Pancreas (tissue), 10 donors: Measurements from ENCODE around the gene KCNG2. TPM values are rescaled to one million over a fixed set of nuclear protein-coding genes. Genes with fewer than 3 reads are reported as not detected.

ENCODE experiments used
- ATAC-seq, 4 donors: fragments of 200-7000 bp; cut with Tn5 transposase; one replicate each; pipeline versions ENCODE4 v1.8.0 to v1.9.1; 2020; ENCODE audit warnings: mild to moderate bottlenecking in 4 of 4, moderate library complexity in 4 of 4
- DNase-seq, 6 donors: peaks; one replicate each; pipeline ENCODE4 v3.0.0-alpha.2; 2020
- FAIRE-seq: peaks from 2 replicates; lab custom pipeline; 2012; peaks lifted over from hg19 to GRCh38; lab: Jason Lieb, UNC
- H3K27ac ChIP-seq, 4 donors: fragments of 200-600 bp; sonication (generic); 1 replicate in 3 of 4; 2 replicates in 1 of 4; pipeline versions ENCODE4 v1.5.0 to v1.8.0; 2020
- H3K27me3 ChIP-seq, 4 donors: fragments of 200-600 bp; one replicate each; pipeline ENCODE4 v1.8.0; 2021
- H3K36me3 ChIP-seq, 3 donors: fragments of 200-600 bp; sonication (generic) in 1 of 3; one replicate each; pipeline versions ENCODE4 v1.5.0 to v1.8.0; 2020 to 2021
- H3K4me1 ChIP-seq, 3 donors: fragments of 200-600 bp; one replicate each; pipeline ENCODE4 v1.8.0; 2021
- H3K4me3 ChIP-seq, 4 donors: fragments of 200-600 bp; sonication (generic) in 2 of 4; one replicate each; pipeline versions ENCODE4 v1.5.0 to v1.8.0; 2020 to 2021
- H3K9me3 ChIP-seq, 4 donors: fragments of 200-600 bp; one replicate each; pipeline ENCODE4 v1.8.0; 2021
- CTCF ChIP-seq, 4 donors: fragments of 200-600 bp; sonication (generic) in 3 of 4; IDR thresholded peaks; one replicate each; pipeline versions ENCODE4 v1.5.0 to v1.8.0; 2021; ENCODE audit warnings: antibody characterized with exemption in 4 of 4
- WGBS, 2 donors: extraction: QIAGEN DNeasy Blood & Tissue Kit; methylation state at CpG; one replicate each; pipeline ENCODE4 v1.1.7; 2013; 5-methylcytosine and 5-hydroxymethylcytosine counted together
- intact Hi-C, 3 donors: fragments of 100-400 bp; cut with DNase I; formaldehyde crosslinking; loops; one replicate each; pipeline versions ENCODE4 v1.11.1 to v1.14.2; 2022
- polyA plus RNA-seq, 2 donors: library from polyadenylated mRNA; stranded (reverse); fragments of 200-250 nt; gene quantifications; one replicate each; pipeline ENCODE4 v1.2.3, GENCODE V29; 2013
- total RNA-seq, 6 donors: library from RNA; stranded (reverse); fragmentation: NEBNext Ultra II Directional in 4 of 6; extraction: Animal tissue kit (Norgen Biotek cat#: 25700) in 4 of 6; gene quantifications; one replicate each; pipeline versions ENCODE4 v1.2.1 to v1.2.4, GENCODE V29; 2021 to 2023
- donor health status: healthy with polysubstance abuse.
- donor health status: DM: no; HTN: no; CAD: no; lungs with moderate emphysema.
- donor health status: DM: no; HTN: no; CAD: no.
- donor health status: control.
- donor health status: control.
- donor health status: Bipolar disorder and iron deficiency.
- donor health status: DM: yes; HTN: yes; CAD: no.
- donor health status: DM: no; HTN: no; CAD: no.
- donor health status: DM: no; HTN: no; CAD: no.
- donor health status: DM: yes; HTN: yes; CAD: no.

KCNG2 gene
- total and polyA plus RNA-seq, 8 donors: 0.12 to 0.22 (median 0.13) TPM; not detected in 5

- DNase-seq: peak in 2 of 6 donors; percentile 37 to 61
These were observed 89.7 kb downstream of the KCNG2 start for GRCh38 chr18:79887181-79888000.

GRCh38 chr18:79888016-79888415 is 90.3 kb downstream of the KCNG2 start:
- DNase-seq (peak in 1 of 6 donors; percentile 44), FAIRE-seq (no peak), ATAC-seq (no peak)
- intact Hi-C loops: no loop called here
- 84 to 88% methylated on average over 12 to 16 of the region's 16 CpGs for WGBS, 2 donors
- Histone ChIP-seq H3K27ac (no peak overlapping the region), H3K36me3 (no peaks in the 10 kb centered on the region), H3K9me3 (no peaks in the 10 kb centered on the region), H3K4me3 (no peak overlapping the region), H3K27me3 (no peaks in the 10 kb centered on the region), H3K4me1 (no peaks in the 10 kb centered on the region)
- no peak for TF ChIP-seq CTCF (IDR thresholded peaks at IDR 0.05)

More at GRCh38 chr18:79887181-79888000, 89.7 kb downstream of the KCNG2 start:
- Histone ChIP-seq H3K36me3 (no peaks in the 10 kb centered on the region), H3K9me3 (no peaks in the 10 kb centered on the region), H3K4me3 (no peak overlapping the region), H3K27ac (no peak overlapping the region), H3K27me3 (no peaks in the 10 kb centered on the region), H3K4me1 (no peaks in the 10 kb centered on the region)
- no peak for TF ChIP-seq CTCF (IDR thresholded peaks at IDR 0.05)
- intact Hi-C loops: no loop called here
- ATAC-seq (no peak), FAIRE-seq (no peak)
- WGBS, 2 donors: 80 to 86% methylated on average over 30 of the region's 30 CpGs

- H3K9me3 ChIP-seq: no peaks in the 10 kb centered on the region
- intact Hi-C loops: no loop called here
- H3K4me3 ChIP-seq: no peak overlapping the region
- H3K36me3 ChIP-seq: no peaks in the 10 kb centered on the region
- no peak for FAIRE-seq
- ATAC-seq: no peak
- no peak for TF ChIP-seq CTCF (IDR thresholded peaks at IDR 0.05)
- WGBS, 2 donors: 80 to 84% methylated on average over 14 of the region's 14 CpGs
- H3K27me3 ChIP-seq: no peaks in the 10 kb centered on the region
- no peak for DNase-seq
- H3K4me1 ChIP-seq: no peaks in the 10 kb centered on the region
- no peak overlapping the region for H3K27ac ChIP-seq
These were observed 91.8 kb downstream of the KCNG2 start for GRCh38 chr18:79889569-79889968.

GRCh38 chr18:79890674-79891073 is 92.9 kb downstream of the KCNG2 start:
- no peak overlapping the region for H3K27ac ChIP-seq
- H3K27me3 ChIP-seq: no peaks in the 10 kb centered on the region
- intact Hi-C loops: no loop called here
- no peaks in the 10 kb centered on the region for H3K9me3 ChIP-seq
- ATAC-seq: no peak
- no peaks in the 10 kb centered on the region for H3K36me3 ChIP-seq
- no peak overlapping the region for H3K4me3 ChIP-seq
- no peaks in the 10 kb centered on the region for H3K4me1 ChIP-seq
- no peak for TF ChIP-seq CTCF (IDR thresholded peaks at IDR 0.05)
- 67 to 86% methylated on average over 5 of the region's 5 CpGs for WGBS, 2 donors
- DNase-seq: no peak
- no peak for FAIRE-seq

GRCh38 chr18:79896738-79897137 is 99.0 kb downstream of the KCNG2 start:
- H3K27ac ChIP-seq: no peak overlapping the region
- intact Hi-C loops: no loop called here
- H3K27me3 ChIP-seq: no peaks in the 10 kb centered on the region
- peaks cover 0 to 9% (median 0%) of the 10 kb centered on the region in 4 donors for H3K9me3 ChIP-seq
- WGBS, 2 donors: 62 to 78% methylated on average over 3 of the region's 3 CpGs
- ATAC-seq: no peak
- TF ChIP-seq CTCF (IDR thresholded peaks at IDR 0.05): no peak
- no peak for FAIRE-seq
- H3K4me3 ChIP-seq: no peak overlapping the region
- no peaks in the 10 kb centered on the region for H3K4me1 ChIP-seq
- DNase-seq: no peak
- H3K36me3 ChIP-seq: no peaks in the 10 kb centered on the region
